Measurements from ENCODE around the gene NPFF. TPM values are rescaled to one million over a fixed set of nuclear protein-coding genes. Genes with fewer than 3 reads are reported as not detected.

Gene NPFF
- polyA plus RNA-seq, 1 donor (not counting 4 experiments of a cell fraction or from before 2014, with no cell fraction given), result not detected

DNA sequence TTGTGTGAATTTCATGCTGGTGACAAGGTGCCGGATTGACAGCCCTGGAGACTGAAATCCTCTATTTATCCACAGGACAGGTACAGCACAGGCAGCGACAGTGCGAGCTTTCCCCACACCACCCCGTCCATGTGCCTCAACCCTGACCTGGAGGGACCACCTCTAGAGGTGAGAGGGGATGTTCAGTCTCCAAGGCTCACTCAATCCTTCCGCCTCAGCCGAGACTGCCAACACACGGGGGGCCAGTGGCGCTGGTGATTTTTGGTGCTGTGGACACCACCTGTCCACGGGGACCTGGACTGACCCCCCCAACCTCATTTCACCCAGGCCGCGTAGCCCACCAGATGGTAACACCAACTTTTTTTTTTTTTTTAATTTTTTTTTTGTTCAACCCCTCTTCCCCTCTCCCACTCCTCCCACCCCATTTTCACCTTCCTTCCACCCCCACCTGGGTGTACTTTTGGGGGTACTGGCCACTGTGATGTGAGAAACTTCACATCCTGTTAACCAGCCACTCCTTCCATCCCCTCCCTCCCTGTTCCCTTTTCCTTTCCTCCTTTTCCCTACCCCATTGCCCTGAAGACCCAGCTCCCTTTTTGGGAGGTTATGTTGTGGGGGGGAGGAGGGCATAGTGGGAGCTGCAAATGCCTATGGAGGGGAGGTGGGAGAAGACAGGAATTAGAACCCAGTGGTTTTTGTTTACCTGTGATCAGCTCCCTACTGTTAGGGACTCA, 42.4 kb downstream of the NPFF start:
- dilution Hi-C loops (cut with MboI; ENCODE audit: extremely low pct_ligation_motif_present, low sequenced_read_pairs), result no loop called here
- H3K4me3 ChIP-seq (ENCODE audit: control insufficient read depth in 2 of 3, extremely low read depth in 1 of 3, insufficient read depth in 2 of 3, low read depth in 1 of 3, low read length in 3 of 3), result no peak overlapping the region
- H3K79me2 ChIP-seq (ENCODE audit: control insufficient read depth, insufficient read depth, low read length), result peaks cover 80% of the 10 kb centered on the region
- DNase-seq (ENCODE audit: low read depth, low spot score) (no peak), FAIRE-seq (no peak)
- H4K20me1 ChIP-seq (ENCODE audit: control insufficient read depth, extremely low read depth, insufficient read depth, low read length), result peaks cover 27% of the 10 kb centered on the region
- no peaks in the 10 kb centered on the region for H3K9me1 ChIP-seq (ENCODE audit: control insufficient read depth, extremely low read depth, insufficient read depth, low read length)
- no peak overlapping the region for H3K4me2 ChIP-seq (ENCODE audit: control insufficient read depth, extremely low read depth, insufficient read depth, low read depth, low read length)
- peaks cover 70 to 86% of the 10 kb centered on the region in 2 experiments for H3K36me3 ChIP-seq (ENCODE audit: control insufficient read depth in 2 of 2, extremely low read depth in 1 of 2, insufficient read depth in 2 of 2, low read length in 2 of 2)
- TF ChIP-seq EZH2 (IDR thresholded peaks at IDR 0.05; ENCODE audit: low read length), result no peak
- TF ChIP-seq, protein P1, sequence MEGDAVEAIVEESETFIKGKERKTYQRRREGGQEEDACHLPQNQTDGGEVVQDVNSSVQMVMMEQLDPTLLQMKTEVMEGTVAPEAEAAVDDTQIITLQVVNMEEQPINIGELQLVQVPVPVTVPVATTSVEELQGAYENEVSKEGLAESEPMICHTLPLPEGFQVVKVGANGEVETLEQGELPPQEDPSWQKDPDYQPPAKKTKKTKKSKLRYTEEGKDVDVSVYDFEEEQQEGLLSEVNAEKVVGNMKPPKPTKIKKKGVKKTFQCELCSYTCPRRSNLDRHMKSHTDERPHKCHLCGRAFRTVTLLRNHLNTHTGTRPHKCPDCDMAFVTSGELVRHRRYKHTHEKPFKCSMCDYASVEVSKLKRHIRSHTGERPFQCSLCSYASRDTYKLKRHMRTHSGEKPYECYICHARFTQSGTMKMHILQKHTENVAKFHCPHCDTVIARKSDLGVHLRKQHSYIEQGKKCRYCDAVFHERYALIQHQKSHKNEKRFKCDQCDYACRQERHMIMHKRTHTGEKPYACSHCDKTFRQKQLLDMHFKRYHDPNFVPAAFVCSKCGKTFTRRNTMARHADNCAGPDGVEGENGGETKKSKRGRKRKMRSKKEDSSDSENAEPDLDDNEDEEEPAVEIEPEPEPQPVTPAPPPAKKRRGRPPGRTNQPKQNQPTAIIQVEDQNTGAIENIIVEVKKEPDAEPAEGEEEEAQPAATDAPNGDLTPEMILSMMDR (optimal IDR thresholded peaks at IDR 0.05 in 1 of 3, IDR thresholded peaks at IDR 0.05 in 1 of 3, conservative IDR thresholded peaks at IDR 0.05 in 1 of 3; ENCODE audit: extremely low read depth in 1 of 3, insufficient read depth in 2 of 3, low read length in 3 of 3), result no peak
- no peaks in the 10 kb centered on the region for H3K27me3 ChIP-seq (ENCODE audit: control insufficient read depth, extremely low read depth, insufficient read depth, low read length)
- no peaks in the 10 kb centered on the region for H3K9me3 ChIP-seq (ENCODE audit: control insufficient read depth, low read depth, low read length)
- no peak overlapping the region for H3K27ac ChIP-seq (ENCODE audit: control insufficient read depth, insufficient read depth, low read length)
- H3K9ac ChIP-seq (ENCODE audit: control insufficient read depth, extremely low read depth, insufficient read depth, low read length), result no peak overlapping the region
- no peak overlapping the region for H2AFZ ChIP-seq (ENCODE audit: control insufficient read depth, low read length)
- H3K4me1 ChIP-seq (ENCODE audit: control insufficient read depth, extremely low read depth, insufficient read depth, low read length), result no peaks in the 10 kb centered on the region

DNA sequence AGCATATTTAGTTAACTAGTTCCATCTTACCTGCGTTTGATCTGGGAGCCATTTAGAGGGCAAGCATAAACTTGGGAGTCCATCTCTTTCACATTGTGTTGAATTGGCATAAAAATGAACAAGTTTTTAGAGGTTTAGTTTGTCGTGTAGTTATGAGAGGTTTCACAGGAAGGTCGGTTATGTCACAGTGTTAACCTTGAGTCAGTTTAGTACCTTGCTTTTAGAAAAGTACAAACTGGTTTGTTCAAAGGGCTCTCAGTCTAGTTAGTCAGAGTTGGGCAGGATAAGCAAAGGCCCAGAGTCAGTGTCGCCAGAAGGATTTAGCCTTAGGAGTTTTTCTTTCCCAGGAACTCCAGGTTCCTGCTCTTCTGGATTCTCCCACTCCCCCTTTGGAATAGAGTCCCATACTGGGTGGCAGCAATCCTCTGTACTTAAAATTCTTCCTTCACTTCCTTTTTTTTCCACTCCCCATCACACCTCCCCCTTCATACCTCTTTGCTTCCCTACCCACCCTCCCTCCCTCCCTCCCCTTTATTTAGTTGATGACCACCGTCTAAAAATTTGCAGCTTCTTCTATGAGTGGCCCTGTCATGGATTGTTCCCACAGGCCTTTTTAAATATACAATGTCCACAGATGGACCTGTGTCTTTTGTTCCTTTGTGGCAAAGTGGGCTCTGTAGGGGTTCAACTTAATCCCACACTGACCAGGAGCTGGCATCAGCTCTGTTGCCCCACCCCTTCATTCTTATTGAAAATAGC, 43.3 kb downstream of the NPFF start:
- dilution Hi-C loops (cut with MboI; ENCODE audit: extremely low pct_ligation_motif_present, low sequenced_read_pairs), result no loop called here
- H4K20me1 ChIP-seq (ENCODE audit: control insufficient read depth, extremely low read depth, insufficient read depth, low read length), result peaks cover 32% of the 10 kb centered on the region

More for the DNA sequence above, 43.3 kb downstream of the NPFF start:
- no peaks in the 10 kb centered on the region for H3K4me1 ChIP-seq (ENCODE audit: control insufficient read depth, extremely low read depth, insufficient read depth, low read length)
- no peak overlapping the region for H3K9ac ChIP-seq (ENCODE audit: control insufficient read depth, extremely low read depth, insufficient read depth, low read length)
- no peak overlapping the region for H2AFZ ChIP-seq (ENCODE audit: control insufficient read depth, low read length)
- TF ChIP-seq, protein P1 (optimal IDR thresholded peaks at IDR 0.05 in 1 of 3, IDR thresholded peaks at IDR 0.05 in 1 of 3, conservative IDR thresholded peaks at IDR 0.05 in 1 of 3; ENCODE audit: extremely low read depth in 1 of 3, insufficient read depth in 2 of 3, low read length in 3 of 3), result no peak
- TF ChIP-seq EZH2 (IDR thresholded peaks at IDR 0.05; ENCODE audit: low read length), result no peak
- no peaks in the 10 kb centered on the region for H3K9me3 ChIP-seq (ENCODE audit: control insufficient read depth, low read depth, low read length)
- H3K27me3 ChIP-seq (ENCODE audit: control insufficient read depth, extremely low read depth, insufficient read depth, low read length), result no peaks in the 10 kb centered on the region
- peaks cover 68 to 88% of the 10 kb centered on the region in 2 experiments for H3K36me3 ChIP-seq (ENCODE audit: control insufficient read depth in 2 of 2, extremely low read depth in 1 of 2, insufficient read depth in 2 of 2, low read length in 2 of 2)
- no peak overlapping the region for H3K4me2 ChIP-seq (ENCODE audit: control insufficient read depth, extremely low read depth, insufficient read depth, low read depth, low read length)
- DNase-seq (ENCODE audit: low read depth, low spot score), result no peak
- H3K9me1 ChIP-seq (ENCODE audit: control insufficient read depth, extremely low read depth, insufficient read depth, low read length), result no peaks in the 10 kb centered on the region
- no peak for FAIRE-seq
- H3K79me2 ChIP-seq (ENCODE audit: control insufficient read depth, insufficient read depth, low read length), result peaks cover 86% of the 10 kb centered on the region
- no peak overlapping the region for H3K27ac ChIP-seq (ENCODE audit: control insufficient read depth, insufficient read depth, low read length)
- no peak overlapping the region for H3K4me3 ChIP-seq (ENCODE audit: control insufficient read depth in 2 of 3, extremely low read depth in 1 of 3, insufficient read depth in 2 of 3, low read depth in 1 of 3, low read length in 3 of 3)

All from keratinocyte (primary cell).